Activated CD4-positive, alpha-beta T cell treated with anti-CD3 and anti-CD28 coated beads for 1 hour (primary cell): ENCODE data around the gene EEF2K.
"Not testable (repeated sequence)": the region's sequence is repeated elsewhere in the genome, so short reads cannot be mapped to it uniquely, and the experiment has no call there.

ENCODE experiments used
- DNase-seq: peaks from one replicate; pipeline ENCODE4 v3.0.0-alpha.2; 2020

The EEF2K gene

DNA sequence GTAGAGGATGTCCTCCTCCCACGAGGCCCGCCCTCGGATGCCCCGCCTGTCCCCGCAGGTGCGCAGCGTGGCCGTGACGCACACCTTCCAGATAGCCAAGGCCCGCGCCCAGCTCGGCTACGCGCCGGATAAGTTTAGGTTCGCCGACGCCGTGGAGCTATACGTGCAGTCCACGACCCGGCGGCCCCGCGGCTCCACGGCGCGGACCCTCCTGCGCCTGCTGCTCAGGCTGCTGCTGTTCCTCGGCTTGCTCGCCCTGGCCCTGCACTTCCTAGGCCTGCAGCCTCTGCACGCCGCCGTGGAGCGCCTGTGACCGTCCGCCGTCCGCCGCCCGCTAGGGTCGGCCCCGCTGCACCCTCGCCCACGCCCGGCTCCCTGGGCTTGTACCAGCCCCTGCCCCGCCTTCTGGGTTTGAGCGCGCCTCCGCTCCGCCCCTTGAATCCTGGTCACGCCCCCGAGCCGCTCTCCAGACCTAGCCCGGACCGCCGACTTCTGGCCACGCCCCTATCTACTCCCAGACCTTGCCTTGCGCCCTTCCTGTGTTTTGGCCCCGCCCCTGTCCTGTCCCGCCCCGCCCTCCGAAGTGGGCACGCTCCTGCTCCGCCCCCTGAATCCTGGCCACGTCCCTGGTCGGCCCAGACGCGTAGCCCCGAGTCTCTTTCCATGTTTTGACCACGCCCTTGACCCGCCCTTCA, 15.8 kb upstream of the EEF2K start:
- peak; percentile 89 for DNase-seq

- DNase-seq, result peak; percentile 99
These were observed 15.1 kb upstream of the EEF2K start for GRCh38 chr16:22190776-22191531.

DNA sequence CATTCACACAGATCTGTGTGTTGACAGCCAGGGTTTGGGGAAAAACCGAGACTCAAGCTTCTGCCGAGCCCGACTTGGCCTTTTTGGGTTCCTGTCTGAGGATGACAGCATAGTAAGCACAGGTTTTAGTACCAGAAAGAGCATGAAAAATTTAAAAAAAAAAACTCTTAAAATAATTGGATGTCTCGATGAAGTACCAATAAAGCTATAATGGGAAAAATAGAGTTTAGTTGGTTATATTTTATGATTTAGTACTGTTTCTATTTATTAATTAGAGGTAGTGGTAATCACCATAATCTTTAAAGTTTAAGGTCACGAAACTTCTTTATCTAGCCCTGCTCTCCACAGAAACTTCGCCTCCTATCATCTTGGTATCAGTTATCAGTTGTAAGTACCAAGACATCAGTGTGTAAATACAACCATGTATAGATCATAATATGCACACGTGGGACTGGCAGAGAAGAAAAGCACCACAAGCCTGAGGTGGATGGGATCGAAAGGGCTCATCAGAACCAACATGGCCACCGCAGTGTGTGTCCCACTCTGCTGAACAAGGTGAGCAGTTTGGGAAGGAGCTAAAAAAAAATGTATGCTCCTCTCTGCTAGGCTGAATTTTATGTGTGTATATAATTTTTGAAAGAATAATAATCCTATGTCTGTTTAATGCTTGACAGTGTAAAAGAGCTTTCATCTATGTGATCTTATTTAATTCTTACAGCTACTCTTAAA, 14.4 kb upstream of the EEF2K start:
- DNase-seq, result no peak

DNA sequence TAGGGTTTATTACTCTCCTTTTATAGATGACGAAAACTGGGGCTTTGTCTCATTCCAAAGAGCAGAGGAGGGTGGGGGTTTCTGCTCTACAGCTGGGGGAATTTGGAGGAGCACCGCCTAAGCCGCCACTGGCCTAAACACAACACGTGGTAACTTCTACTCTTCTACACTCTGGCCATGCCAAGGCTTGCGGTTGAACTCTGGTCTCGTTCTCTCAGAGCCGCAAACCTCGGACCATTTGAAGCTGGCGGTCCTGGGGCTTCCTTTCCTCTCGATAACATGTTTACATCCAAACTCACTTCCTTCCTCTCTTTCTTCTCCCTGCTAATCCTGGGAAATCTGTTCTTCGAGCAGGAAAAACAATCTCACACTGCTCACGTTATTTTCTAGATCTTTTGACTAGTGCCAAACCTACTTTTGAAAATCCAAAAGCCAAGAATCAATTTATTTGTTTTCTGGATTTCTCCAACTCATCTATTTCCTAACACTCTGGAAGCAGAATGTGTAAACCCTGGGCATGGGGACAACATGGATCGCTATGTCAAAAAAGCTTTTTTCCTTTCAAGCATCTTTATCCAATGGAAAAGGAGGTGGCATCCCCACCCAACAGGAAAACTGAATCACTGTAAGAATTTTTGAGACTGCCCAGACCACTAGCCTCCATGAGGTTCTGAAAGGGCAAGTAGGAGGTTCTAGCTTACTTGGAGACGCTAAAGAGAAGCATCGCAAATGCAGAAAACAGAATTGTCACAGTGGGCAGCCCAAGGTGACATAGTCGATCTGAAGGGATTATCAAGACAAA, 13.6 kb upstream of the EEF2K start:
- DNase-seq, result peak; percentile 53

GRCh38 chr16:22193063-22193411, 13.0 kb upstream of the EEF2K start:
- DNase-seq, result no peak

- no peak for DNase-seq
These were observed 11.2 kb upstream of the EEF2K start for GRCh38 chr16:22194707-22195444.

GRCh38 chr16:22195445-22195694, 10.7 kb upstream of the EEF2K start:
- no peak for DNase-seq

DNA sequence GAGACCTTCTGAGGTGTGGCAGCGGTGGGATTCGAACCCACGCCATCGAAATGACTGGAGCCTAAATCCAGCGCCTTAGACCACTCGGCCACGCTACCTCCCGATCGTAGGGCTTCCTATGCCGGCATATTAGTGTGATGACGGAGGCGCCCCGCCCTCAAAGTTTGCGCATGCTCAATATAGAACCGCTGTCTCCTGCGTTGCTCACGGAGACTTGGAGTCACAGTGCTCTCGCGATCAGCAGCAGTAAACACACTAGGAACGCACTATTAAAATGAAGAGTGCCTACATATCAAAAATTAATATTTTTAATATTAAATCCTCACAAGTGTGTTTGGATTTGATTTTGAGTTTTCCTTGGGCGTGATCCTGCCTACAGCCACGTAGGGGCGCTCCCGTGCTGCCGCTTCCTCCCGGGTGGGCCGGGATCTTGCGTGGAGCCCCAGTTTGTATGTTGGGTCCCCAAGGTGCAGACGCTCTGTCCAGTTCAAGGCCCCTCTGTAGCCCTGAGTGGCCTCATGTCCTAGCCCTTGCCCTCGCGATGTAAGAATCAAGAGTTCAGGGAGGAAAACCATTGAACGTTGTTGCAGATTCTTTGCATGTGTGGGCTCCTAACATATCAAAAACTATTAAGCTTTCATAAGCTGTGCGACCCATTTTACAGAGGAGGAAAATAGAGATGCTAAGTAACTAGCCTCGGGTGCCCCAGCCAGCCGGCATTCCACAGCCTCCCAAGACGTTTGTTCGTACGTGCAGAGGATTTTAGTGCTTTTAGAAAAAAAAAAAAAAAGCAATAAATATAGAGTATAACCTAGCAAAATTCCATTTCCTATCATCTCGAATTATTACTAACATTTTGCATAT, 10.2 kb upstream of the EEF2K start:
- peak; percentile 90 for DNase-seq

DNA sequence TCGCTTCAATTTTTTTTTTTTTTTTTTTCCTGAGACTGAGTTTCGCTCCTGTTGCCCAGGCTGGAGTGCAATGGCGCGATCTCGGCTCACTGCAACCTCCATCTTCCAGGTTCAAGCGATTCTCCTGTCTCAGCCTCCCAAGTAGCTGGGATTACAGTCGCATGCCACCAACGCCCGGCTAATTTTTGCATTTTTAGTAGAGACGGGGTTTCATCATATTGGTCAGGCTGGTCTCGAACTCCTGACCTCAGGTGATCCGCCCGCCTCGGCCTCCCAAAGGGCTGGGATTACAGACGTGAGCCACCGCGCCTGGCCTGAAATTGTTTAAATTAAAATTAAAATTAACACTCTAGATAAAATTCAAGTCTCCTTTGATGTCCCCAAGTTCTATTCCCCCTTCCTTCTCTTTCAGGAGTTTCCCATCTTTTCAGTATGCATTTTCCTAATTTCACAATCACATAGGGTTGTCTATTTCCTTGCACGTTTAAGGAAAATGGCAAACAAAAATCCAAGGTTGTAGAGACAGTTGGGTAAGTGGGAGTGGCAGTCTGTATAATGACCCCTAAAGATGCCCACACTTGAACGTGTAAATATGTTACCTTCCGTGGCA, 9.4 kb upstream of the EEF2K start:
- DNase-seq, result not testable (repeated sequence)

DNA sequence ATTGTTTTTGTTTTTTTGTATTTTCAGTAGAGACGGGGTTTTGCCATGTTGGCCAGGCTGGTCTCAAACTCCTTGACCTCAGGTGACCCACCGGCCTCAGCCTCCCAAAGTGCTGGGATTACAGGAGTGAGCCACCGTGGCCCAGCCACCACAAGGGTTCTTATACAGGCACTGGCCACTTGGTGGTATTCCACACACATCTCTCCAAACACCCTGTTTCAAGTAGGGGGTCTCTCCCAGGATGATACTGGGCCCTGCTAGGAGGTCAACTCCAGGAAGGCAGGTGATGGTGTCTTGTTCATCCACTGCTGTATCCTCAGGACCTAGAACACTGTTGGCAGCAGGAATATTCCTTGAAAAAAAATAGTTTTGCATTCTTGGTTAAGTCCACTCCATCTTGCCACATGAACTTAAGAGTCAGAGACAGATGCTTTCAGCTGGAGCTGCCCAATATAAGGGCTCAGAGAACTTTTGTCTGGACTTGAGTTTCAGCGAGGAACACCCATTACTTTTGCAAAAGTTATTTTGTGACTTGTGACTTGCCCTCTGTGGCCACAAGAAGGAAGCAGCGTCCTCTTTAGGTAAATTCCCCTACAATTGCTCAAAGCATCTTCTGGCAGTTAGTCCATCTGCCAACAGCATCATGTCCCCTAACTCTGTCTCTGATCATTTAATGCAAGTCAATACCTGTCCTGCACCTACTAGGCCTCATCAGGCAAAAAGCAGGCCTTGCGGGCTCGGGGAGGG, 7.4 kb upstream of the EEF2K start:
- DNase-seq, result no peak

GRCh38 chr16:22202261-22202637, 3.8 kb upstream of the EEF2K start:
- DNase-seq, result no peak

DNA sequence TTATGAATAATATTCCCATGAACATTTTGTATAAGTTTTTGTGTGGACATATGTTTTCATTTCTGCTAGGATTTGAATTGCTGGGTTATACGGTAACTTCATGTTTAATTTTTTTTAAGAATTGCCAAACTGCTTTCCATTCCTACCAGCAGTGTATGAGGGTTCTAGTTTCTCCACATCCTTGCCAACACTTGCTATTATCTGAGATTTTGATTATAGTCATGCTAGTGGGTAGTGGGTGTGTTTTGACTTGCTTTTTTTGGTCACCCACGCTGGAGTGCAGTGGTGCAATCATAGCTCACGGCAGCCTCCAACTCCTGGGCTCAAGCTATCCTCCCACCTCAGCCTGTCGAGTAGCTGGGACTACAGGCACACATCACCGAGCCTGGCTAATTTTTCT, 3.0 kb upstream of the EEF2K start:
- no peak for DNase-seq

DNA sequence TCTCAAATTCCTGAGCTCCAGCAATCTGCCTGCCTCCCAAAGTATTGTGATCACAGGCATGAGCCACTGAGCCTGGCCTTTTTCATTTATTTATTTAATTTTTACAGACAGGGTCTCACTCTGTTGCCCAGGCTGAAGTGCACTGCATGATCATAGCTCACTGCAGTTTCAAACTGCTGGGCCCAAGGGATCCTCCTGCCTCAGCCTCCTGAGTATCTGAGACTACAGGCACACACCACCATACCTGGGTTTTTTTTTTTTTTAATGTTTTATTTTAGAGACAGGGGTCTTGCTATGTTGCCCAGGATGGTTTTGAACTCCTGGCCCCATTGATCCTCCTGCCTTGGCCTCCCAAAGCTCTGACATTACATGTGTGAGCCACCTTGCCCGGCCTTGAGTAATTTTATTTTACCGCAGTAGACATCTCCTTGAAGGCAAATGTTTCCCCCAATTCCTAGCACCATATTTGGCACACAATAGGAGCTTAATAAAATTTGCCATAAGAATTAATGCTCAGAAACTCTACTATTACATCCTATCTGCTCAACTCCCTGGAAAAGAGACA, 1.9 kb upstream of the EEF2K start:
- no peak for DNase-seq

- no peak for DNase-seq
These were observed 483 bp upstream of the EEF2K start for GRCh38 chr16:22205577-22206012.

DNA sequence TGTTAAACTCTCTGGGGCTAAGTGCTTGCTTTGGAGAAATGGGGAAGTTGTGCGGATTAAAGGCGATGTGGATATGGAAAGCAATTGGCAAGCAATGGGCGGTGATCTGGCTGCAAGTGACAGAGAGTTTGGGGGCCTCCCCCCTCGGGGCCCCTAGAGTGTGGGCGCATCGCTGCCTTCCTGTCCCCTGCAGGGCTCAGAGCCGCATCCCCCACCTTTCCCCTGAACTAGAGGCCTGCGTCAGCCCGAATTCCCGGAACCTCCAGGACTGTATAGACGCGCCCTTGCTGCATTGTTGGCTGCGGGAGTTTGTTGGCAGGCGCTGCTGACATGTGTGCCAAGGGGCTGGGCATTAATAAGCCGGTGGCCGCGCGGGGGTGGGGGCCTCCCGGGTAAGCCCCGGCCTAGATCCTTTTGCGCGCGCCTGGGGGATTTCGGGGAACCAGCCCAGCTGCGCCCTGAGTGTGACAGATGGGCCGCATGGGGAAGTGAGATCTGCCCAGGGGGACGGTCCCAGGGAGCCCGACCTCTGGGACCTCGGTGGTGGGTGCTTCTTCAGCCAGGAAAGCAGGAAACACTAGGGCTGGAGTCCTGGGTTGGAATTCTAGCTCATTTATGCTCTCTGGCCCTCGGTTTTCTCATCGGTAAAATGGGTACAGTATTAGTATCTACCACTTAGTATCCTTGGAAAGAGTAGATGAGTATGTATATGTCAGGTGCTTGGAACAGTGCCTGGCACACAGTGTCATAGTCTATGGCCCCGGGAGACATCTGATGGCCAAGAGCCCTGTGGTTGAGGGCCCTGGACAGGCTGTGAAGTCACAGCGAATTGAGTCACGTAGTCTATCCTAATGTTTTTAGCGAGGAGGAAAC, 1.0 kb downstream of the EEF2K start:
- DNase-seq, result no peak

DNA sequence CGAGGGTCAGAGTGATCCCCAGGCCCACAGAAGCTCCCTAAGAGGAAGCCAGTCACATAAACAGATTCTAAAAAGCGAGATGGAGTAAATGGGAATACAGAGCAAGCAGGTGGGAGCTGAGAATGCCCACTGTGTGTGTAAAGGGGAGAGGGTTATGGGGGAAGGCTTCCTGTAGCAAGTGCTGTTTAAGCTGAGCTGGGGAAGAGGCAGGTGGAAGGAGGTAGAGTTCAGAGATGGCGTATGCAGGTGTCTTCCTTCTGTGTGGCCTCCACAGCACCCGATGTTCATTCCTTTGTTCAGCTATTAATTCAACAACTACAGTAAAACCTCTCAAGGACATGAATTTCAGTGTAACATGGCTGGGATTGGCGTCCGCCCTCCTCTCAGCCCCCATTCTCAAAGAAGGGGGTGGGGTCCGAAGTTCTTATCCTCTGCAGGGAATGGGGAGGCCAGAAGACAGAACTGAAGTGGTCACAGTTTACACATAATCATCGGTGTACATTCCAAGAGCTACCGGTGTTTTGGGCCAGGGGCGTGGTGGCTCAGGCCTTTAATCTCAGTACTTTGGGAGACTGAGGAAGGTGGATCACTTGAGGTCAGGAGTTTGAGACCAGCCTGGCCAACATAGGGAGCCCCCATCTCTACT, 1.8 kb downstream of the EEF2K start:
- no peak for DNase-seq

DNA sequence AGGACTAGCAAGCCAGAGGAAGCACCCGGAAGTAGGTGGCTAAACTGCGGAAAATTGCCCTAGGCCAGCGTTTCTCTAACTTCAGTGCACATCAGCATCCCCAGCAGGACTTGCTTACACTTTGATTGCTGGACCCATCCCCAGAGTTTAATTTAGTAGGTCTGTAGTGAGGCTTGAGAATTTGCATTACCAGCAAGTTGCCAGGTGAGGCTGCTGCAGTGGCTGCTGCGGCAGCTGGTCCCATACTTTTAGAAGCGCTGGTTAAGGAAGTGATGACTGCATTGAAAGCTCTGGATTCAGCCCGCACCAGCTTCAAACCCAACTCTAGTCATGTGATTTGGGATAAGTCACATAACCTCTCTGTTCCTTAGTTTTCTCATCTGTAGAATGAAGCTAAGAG, 4.2 kb downstream of the EEF2K start:
- no peak for DNase-seq

DNA sequence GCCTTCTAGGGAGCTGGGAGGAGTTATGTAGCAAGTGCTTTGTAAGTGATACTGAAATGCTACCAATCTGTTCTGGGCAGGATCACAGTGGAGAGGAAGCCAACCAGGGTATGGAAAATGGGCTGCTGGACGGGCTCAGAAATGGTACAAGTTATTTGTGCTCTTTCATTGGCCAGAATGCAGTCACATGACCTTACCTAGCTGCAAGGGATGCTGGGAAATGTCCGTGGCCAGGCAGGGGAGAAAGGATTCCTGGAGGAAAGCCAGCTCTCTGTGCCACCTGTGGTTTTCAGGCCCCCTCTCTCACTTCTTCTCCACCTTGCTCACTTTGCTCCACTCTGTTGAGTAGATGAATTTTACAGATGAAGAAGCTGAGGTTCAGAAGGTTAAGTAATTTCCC, 4.8 kb downstream of the EEF2K start:
- no peak for DNase-seq

GRCh38 chr16:22213236-22213635, 7.2 kb downstream of the EEF2K start:
- no peak for DNase-seq
